Measurements from ENCODE around the gene SPACA7. TPM values are rescaled to one million over a fixed set of nuclear protein-coding genes. Genes with fewer than 3 reads are reported as not detected.

Gene SPACA7
- total and polyA plus RNA-seq, 10 of the 15 experiments (the other 5 are each of a cell fraction or from before 2014, with no cell fraction given), result not detected

DNA sequence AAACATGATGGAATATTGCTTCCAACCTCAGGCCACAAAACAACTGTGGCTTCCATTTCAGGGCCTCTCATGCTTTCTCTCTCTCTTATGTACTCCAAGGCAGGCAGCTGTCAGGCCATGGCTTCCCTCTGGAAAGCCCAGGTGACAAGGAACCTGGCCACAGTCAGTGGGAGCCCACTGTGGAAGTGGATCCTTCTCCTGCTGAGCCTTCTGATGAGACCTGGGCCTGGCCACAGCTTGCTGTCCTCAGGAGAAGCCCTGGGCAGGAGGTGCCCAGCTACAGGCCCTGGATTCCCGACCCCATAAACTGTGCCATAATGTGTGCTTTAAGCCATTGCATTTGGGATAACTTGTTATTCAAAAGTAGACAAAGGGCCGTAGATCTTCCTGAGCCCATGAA lies 71.2 kb downstream of the SPACA7 start:
- H3K4me3 ChIP-seq, result no peak overlapping the region
- TF ChIP-seq, protein P1, sequence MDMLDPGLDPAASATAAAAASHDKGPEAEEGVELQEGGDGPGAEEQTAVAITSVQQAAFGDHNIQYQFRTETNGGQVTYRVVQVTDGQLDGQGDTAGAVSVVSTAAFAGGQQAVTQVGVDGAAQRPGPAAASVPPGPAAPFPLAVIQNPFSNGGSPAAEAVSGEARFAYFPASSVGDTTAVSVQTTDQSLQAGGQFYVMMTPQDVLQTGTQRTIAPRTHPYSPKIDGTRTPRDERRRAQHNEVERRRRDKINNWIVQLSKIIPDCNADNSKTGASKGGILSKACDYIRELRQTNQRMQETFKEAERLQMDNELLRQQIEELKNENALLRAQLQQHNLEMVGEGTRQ (IDR thresholded peaks at IDR 0.05; ENCODE audit: borderline replicate concordance, low read depth, low read length), result no peak
- no peak for TF ChIP-seq JUND (IDR thresholded peaks at IDR 0.05; ENCODE audit: low read depth, low read length)
- TF ChIP-seq, protein P2, sequence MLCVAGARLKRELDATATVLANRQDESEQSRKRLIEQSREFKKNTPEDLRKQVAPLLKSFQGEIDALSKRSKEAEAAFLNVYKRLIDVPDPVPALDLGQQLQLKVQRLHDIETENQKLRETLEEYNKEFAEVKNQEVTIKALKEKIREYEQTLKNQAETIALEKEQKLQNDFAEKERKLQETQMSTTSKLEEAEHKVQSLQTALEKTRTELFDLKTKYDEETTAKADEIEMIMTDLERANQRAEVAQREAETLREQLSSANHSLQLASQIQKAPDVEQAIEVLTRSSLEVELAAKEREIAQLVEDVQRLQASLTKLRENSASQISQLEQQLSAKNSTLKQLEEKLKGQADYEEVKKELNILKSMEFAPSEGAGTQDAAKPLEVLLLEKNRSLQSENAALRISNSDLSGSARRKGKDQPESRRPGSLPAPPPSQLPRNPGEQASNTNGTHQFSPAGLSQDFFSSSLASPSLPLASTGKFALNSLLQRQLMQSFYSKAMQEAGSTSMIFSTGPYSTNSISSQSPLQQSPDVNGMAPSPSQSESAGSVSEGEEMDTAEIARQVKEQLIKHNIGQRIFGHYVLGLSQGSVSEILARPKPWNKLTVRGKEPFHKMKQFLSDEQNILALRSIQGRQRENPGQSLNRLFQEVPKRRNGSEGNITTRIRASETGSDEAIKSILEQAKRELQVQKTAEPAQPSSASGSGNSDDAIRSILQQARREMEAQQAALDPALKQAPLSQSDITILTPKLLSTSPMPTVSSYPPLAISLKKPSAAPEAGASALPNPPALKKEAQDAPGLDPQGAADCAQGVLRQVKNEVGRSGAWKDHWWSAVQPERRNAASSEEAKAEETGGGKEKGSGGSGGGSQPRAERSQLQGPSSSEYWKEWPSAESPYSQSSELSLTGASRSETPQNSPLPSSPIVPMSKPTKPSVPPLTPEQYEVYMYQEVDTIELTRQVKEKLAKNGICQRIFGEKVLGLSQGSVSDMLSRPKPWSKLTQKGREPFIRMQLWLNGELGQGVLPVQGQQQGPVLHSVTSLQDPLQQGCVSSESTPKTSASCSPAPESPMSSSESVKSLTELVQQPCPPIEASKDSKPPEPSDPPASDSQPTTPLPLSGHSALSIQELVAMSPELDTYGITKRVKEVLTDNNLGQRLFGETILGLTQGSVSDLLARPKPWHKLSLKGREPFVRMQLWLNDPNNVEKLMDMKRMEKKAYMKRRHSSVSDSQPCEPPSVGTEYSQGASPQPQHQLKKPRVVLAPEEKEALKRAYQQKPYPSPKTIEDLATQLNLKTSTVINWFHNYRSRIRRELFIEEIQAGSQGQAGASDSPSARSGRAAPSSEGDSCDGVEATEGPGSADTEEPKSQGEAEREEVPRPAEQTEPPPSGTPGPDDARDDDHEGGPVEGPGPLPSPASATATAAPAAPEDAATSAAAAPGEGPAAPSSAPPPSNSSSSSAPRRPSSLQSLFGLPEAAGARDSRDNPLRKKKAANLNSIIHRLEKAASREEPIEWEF (IDR thresholded peaks at IDR 0.05; ENCODE audit: insufficient replicate concordance, low read depth, low read length), result no peak
- no peak for TF ChIP-seq PML (IDR thresholded peaks at IDR 0.05; ENCODE audit: low read length)
- TF ChIP-seq SPI1 (IDR thresholded peaks at IDR 0.05; ENCODE audit: borderline replicate concordance, insufficient read depth, low read depth, low read length), result no peak
- TF ChIP-seq CREB1 (IDR thresholded peaks at IDR 0.05; ENCODE audit: low read depth), result no peak
- no peak for TF ChIP-seq KLF5 (IDR thresholded peaks at IDR 0.05; ENCODE audit: partially characterized antibody)
- TF ChIP-seq ZNF622 (IDR thresholded peaks at IDR 0.05), result no peak
- TF ChIP-seq EED (IDR thresholded peaks at IDR 0.05; ENCODE audit: low read depth), result no peak
- TF ChIP-seq POLR2A (IDR thresholded peaks at IDR 0.05; ENCODE audit: low read depth, low read length), result no peak
- TF ChIP-seq, protein P3, sequence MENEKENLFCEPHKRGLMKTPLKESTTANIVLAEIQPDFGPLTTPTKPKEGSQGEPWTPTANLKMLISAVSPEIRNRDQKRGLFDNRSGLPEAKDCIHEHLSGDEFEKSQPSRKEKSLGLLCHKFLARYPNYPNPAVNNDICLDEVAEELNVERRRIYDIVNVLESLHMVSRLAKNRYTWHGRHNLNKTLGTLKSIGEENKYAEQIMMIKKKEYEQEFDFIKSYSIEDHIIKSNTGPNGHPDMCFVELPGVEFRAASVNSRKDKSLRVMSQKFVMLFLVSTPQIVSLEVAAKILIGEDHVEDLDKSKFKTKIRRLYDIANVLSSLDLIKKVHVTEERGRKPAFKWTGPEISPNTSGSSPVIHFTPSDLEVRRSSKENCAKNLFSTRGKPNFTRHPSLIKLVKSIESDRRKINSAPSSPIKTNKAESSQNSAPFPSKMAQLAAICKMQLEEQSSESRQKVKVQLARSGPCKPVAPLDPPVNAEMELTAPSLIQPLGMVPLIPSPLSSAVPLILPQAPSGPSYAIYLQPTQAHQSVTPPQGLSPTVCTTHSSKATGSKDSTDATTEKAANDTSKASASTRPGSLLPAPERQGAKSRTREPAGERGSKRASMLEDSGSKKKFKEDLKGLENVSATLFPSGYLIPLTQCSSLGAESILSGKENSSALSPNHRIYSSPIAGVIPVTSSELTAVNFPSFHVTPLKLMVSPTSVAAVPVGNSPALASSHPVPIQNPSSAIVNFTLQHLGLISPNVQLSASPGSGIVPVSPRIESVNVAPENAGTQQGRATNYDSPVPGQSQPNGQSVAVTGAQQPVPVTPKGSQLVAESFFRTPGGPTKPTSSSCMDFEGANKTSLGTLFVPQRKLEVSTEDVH (IDR thresholded peaks at IDR 0.05; ENCODE audit: low read depth, partially characterized antibody), result no peak
- TF ChIP-seq STAT1 (conservative IDR thresholded peaks at IDR 0.05), result no peak
- no peaks in the 10 kb centered on the region for H3K9me3 ChIP-seq (replicated peaks; ENCODE audit: control insufficient read depth, insufficient read depth, low read length)
- H3K4me2 ChIP-seq (ENCODE audit: control insufficient read depth, insufficient read depth), result no peak overlapping the region
- H2AFZ ChIP-seq (ENCODE audit: control insufficient read depth, low read depth, low read length), result no peak overlapping the region
- intact Hi-C loops (cut with micrococcal nuclease; ENCODE audit: unreplicated experiment), result loop anchor here (10.0 kb wide), 1 partner anchor 157 kb away; no protein-coding TSS in a partner anchor
- WGBS (ENCODE audit: insufficient coverage, insufficient replicate concordance, low lambda C conversion rate, missing lambda C conversion rate), result 45% methylated on average over 2 of the region's 2 CpGs
- no peak for ATAC-seq
- no peaks in the 10 kb centered on the region for H3K27me3 ChIP-seq (replicated peaks in 1 of 2; ENCODE audit: control insufficient read depth in 2 of 2, insufficient read depth in 2 of 2, low read length in 1 of 2)
- SMC1A ChIA-PET (ENCODE audit: uncharacterized antibody, unreplicated experiment), result no interaction called here
- RAD21 ChIA-PET (ENCODE audit: unreplicated experiment), result no interaction called here
- no peaks in the 10 kb centered on the region for H4K20me1 ChIP-seq (ENCODE audit: control insufficient read depth, insufficient read depth)
- POLR2A ChIA-PET, result no interaction called here
- H3K27ac ChIP-seq (ENCODE audit: control insufficient read depth, insufficient read depth), result no peak overlapping the region
- no peaks in the 10 kb centered on the region for H3K4me1 ChIP-seq (ENCODE audit: control insufficient read depth, insufficient read depth, low read length)
- H3K79me2 ChIP-seq (ENCODE audit: control insufficient read depth, insufficient read depth, low read length), result no peaks in the 10 kb centered on the region
- no peaks in the 10 kb centered on the region for H3K36me3 ChIP-seq (ENCODE audit: control insufficient read depth in 2 of 2, insufficient read depth in 2 of 2, low read length in 1 of 2)
- in situ Hi-C loops (cut with MboI), result loop anchor here (25.0 kb wide), 1 partner anchor 1360 kb away; no protein-coding TSS in a partner anchor
- no peak for DNase-seq (ENCODE audit: low read depth, low spot score)
- FAIRE-seq, result no peak
- no peak overlapping the region for H3K9ac ChIP-seq (ENCODE audit: control insufficient read depth, insufficient read depth, low read length)
- CTCF ChIA-PET, result interaction anchor here (1.1 kb wide), 1 partner anchor 159 kb away, joined by 3 read pairs; no protein-coding TSS in a partner anchor
- no TSS peak for BruUV-seq (replicated peaks)
